Thoracic aorta (tissue), 2 donors: ENCODE measurements around the gene LTBR. TPM values are rescaled to one million over a fixed set of nuclear protein-coding genes. Genes with fewer than 3 reads are reported as not detected.

ENCODE experiments used
- ATAC-seq: fragments of 150-250 bp; one replicate; pipeline ENCODE4 v1.8.0; 2017; ENCODE audit warnings: low read depth; ENCODE audit not compliant: insufficient number of reproducible peaks, low FRiP score
- DNase-seq: peaks from one replicate; pipeline ENCODE4 v3.0.0-alpha.2; 2020; ENCODE audit warnings: low spot score
- H3K27ac ChIP-seq, 2 donors: fragments of 200-600 bp; sonication (generic); 1 replicate in 1 of 2; 2 replicates in 1 of 2; pipeline ENCODE4 v1.5.1; 2016; ENCODE audit warnings: mild to moderate bottlenecking in 2 of 2, moderate library complexity in 2 of 2
- H3K27me3 ChIP-seq: fragments of 200-600 bp; sonication (generic); replicated peaks from 2 replicates; pipeline ENCODE4 v1.6.0; 2016; ENCODE audit warnings: mild to moderate bottlenecking; ENCODE audit not compliant: insufficient read depth
- H3K36me3 ChIP-seq: fragments of 200-600 bp; sonication (generic); one replicate; pipeline ENCODE4 v1.5.1; 2016
- H3K4me1 ChIP-seq, 2 donors: fragments of 200-600 bp; sonication (generic); 1 replicate in 1 of 2; 2 replicates in 1 of 2; pipeline versions ENCODE4 v1.5.1 to v1.6.0; 2016; ENCODE audit warnings: low read depth in 2 of 2, mild to moderate bottlenecking in 1 of 2; ENCODE audit not compliant: control insufficient read depth in 1 of 2
- H3K4me3 ChIP-seq: fragments of 200-600 bp; sonication (generic); 2 replicates; pipeline ENCODE4 v1.5.1; 2016; ENCODE audit warnings: mild to moderate bottlenecking
- H3K9me3 ChIP-seq: fragments of 200-600 bp; sonication (generic); 2 replicates; pipeline ENCODE4 v1.5.1; 2016
- total RNA-seq, 2 donors: library from RNA; depleted of rRNA; stranded (reverse); fragments of >200 nt; gene quantifications; one replicate each; pipeline versions ENCODE4 v1.1.0 to v1.2.3, GENCODE V29; 2016
- TF ChIP-seq, protein P1 (sequence below): fragments of 200-600 bp; sonication (generic); IDR thresholded peaks from one replicate; pipeline ENCODE4 v1.5.1; 2019; ENCODE audit warnings: antibody characterized with exemption

LTBR gene
- total RNA-seq, 2 donors from 2014 or later = 176 to 217 TPM

DNA sequence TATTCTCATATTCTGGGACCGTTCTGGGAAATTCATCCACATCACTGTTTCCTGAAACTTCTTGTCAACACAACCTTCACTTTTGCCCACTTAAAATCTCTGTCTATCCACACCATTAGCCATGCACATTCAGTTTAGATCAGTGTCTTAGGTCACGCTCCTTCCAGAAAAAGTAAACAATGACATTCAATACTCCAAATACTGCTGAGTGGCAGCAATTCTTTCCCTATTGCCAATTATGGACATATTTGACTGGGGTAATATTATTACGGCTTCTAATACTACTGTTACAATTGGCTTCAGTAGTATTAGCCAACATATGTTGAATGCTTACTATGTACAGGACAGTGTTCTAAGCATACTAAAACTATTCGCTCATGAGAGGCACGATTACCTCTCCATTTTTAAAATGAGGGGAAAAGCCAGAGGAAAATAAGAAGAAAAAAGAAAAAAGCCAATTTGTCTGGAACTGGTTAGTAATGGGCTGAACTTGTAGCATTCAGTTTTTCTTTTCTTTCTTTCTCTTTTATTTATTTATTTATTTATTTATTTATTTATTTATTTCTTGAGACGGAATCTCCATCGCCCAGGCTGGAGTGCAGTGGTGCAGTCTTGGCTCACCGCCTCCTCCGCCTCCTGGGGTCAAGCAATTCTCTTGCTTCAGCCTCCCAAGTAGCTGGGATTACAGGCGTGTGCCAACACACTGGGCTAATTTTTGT, 23.4 kb downstream of the LTBR start:
- Histone ChIP-seq H3K4me3 (no peak overlapping the region), H3K27ac (no peak overlapping the region), H3K9me3 (no peaks in the 10 kb centered on the region), H3K4me1 (no peaks in the 10 kb centered on the region), H3K27me3 (no peaks in the 10 kb centered on the region), H3K36me3 (no peaks in the 10 kb centered on the region)
- DNase-seq = no peak
- TF ChIP-seq, protein P1, sequence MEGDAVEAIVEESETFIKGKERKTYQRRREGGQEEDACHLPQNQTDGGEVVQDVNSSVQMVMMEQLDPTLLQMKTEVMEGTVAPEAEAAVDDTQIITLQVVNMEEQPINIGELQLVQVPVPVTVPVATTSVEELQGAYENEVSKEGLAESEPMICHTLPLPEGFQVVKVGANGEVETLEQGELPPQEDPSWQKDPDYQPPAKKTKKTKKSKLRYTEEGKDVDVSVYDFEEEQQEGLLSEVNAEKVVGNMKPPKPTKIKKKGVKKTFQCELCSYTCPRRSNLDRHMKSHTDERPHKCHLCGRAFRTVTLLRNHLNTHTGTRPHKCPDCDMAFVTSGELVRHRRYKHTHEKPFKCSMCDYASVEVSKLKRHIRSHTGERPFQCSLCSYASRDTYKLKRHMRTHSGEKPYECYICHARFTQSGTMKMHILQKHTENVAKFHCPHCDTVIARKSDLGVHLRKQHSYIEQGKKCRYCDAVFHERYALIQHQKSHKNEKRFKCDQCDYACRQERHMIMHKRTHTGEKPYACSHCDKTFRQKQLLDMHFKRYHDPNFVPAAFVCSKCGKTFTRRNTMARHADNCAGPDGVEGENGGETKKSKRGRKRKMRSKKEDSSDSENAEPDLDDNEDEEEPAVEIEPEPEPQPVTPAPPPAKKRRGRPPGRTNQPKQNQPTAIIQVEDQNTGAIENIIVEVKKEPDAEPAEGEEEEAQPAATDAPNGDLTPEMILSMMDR = no peak
- no peak for ATAC-seq

DNA sequence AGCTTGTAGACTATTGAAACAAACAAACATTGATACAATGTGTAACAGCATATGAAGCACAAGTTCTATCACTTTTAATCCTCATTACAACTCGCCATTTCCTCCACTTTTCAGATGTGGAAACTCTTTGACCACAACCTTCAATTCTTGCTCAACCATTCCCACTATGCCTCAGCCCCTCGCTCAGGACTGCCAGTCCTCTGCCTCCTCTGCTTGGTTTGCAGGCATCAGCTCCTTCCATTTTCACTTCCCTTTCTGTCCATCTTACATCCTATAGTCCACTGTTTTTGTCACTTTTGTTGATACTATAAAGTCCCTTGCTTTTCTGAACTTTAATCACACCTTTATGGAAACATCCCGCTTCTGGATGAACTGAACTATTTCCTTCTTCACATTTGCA, 32.6 kb downstream of the LTBR start:
- H3K4me3 ChIP-seq = no peak overlapping the region
- no peaks in the 10 kb centered on the region for H3K36me3 ChIP-seq
- TF ChIP-seq, protein P1 = no peak
- H3K4me1 ChIP-seq = peaks cover 0 to 6% of the 10 kb centered on the region in 2 donors
- H3K27me3 ChIP-seq = no peaks in the 10 kb centered on the region
- DNase-seq = no peak
- ATAC-seq = no peak
- H3K9me3 ChIP-seq = no peaks in the 10 kb centered on the region
- no peak overlapping the region for H3K27ac ChIP-seq

DNA sequence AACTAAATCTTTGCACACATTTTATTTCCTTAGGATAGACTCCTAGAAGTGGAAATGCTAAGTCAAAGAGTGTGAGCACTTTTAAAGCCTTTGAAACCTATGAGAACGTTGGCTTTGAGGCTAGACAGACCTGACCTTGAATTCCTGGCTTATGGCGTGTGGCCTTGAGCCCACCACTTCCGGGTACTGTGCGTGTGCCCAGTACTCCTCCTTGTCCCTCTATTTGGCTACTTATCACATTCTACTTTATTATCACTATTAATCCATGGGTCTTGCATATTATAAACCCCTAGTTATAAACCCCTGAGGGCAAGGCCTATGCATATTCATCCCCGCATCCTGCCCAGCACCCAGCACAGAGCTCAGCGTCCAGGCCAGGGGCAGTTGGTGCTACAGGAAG, 34.8 kb downstream of the LTBR start:
- no peak for DNase-seq
- no peaks in the 10 kb centered on the region for H3K27me3 ChIP-seq

DNA sequence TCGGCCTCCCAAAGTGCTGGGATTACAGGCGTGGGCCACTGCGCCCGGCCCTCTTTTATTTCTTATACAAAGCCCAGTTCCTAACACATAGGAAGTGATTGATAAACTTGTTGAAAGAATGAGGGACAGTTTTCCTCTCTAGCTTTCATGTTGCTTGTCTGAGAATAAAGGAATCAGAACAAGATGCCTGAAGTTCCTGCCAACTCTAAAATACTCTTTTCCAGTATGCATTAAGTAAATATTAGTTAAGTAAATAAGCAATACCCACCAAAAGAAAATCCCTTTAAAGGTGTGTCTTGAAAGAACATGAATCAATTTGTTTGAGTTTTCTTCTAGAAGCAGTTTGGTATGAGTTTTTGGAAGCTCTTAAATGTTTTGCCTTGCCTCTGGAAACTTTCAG, 36.4 kb downstream of the LTBR start:
- H3K27ac ChIP-seq = no peak overlapping the region
- TF ChIP-seq, protein P1 = no peak
- no peak for ATAC-seq

More for the DNA sequence above, 34.8 kb downstream of the LTBR start:
- peaks cover 0 to 12% of the 10 kb centered on the region in 2 donors for H3K4me1 ChIP-seq
- no peaks in the 10 kb centered on the region for H3K36me3 ChIP-seq
- H3K9me3 ChIP-seq = no peaks in the 10 kb centered on the region
- no peak overlapping the region for H3K27ac ChIP-seq
- TF ChIP-seq, protein P1 = no peak
- H3K4me3 ChIP-seq = no peak overlapping the region
- ATAC-seq = no peak

DNA sequence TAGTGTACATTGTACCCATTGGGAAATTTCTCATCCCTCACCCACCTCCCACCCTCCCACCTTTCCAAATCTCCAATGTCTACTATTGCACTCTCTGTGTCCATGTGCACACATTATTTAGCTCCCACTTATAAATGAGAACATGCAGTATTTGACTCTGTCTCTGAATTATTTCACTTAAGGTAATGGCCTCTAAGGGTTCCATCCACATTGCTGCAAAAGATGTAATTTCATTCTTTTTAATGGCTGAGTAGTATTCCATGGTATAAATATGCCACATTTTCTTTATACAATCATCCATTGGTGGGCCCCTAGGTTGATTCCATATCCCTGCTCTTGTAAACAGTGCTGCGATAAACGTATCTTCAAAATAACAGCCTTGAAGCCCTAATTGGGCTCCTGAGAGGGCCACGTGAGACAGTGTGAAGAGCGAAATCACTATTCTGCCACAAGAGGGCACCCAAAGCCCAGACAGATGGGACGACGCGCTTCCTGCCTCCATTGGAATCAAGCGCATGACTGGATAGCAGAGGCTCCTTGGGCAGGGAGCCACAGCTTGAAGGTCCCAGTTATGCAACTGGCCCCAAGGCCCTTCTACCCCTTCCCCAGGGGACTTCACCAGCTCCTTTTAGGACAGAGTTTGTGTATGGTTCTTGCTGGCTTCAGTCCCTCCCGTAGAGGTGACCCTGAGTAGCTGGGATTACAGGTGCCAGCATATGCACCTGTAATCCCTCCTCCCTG, 39.5 kb downstream of the LTBR start:
- Histone ChIP-seq H3K4me3 (no peak overlapping the region), H3K4me1 (peaks cover 0 to 15% of the 10 kb centered on the region in 2 donors), H3K27ac (no peak overlapping the region), H3K27me3 (no peaks in the 10 kb centered on the region), H3K36me3 (no peaks in the 10 kb centered on the region), H3K9me3 (no peaks in the 10 kb centered on the region)
- peak; percentile 59 for ATAC-seq
- DNase-seq = peak; percentile 51
- TF ChIP-seq, protein P1 = peak; percentile 83

More for the DNA sequence above, 36.4 kb downstream of the LTBR start:
- H3K27me3 ChIP-seq = no peaks in the 10 kb centered on the region
- no peaks in the 10 kb centered on the region for H3K36me3 ChIP-seq
- no peaks in the 10 kb centered on the region for H3K9me3 ChIP-seq
- no peak for DNase-seq
- no peak overlapping the region for H3K4me3 ChIP-seq
- peaks cover 0 to 15% of the 10 kb centered on the region in 2 donors for H3K4me1 ChIP-seq
